Kidney tubule cell (primary cell): ENCODE measurements around the gene RAD18.

ENCODE experiments used
- DNase-seq: peaks from one replicate; pipeline ENCODE4 v3.0.0-alpha.2; 2018; ENCODE audit warnings: low spot score

Gene RAD18

DNA sequence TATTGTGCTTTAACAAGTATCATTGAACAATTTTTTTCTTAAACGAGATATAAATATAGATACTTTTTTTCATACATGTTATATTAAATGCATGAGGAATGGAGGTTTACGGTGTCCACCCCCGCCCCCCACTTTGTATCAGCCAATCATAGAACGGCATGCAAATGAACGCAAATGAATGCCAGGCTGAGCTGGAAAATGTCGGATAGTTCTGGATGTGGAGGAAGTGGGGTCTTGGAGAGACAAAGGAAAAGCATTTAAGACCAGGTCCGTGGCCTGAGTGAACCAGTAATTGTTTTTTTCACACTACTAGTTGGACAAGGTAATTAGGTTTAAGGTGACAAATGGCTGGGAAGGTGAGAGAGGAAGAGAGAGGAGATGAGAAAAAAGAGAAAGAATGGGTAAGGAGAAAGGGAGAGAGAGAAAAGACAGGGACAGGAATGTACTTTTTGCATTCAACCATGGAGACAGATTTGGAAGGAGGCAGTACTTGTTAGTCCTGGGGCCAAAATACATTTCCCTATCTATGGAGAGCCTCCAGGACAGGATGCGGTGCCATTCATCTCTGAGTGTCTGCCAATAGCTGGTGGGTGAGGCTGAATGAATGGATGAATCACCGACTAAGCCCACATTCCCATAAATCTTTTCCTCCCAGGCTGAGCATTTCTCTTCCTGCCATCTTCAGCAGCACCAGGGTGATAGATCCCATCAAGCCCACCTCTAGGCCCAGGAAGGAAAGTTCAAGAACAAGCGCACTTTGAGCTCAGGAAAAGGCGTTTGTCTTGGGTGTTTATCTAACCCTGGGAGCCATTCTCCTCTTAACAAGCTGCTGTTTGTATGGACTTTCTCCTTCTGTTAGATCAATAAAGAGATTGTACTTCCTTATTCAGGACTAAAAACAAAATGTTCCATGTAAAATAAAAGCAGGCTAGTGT lies 1.4 kb upstream of the RAD18 start:
- peak; percentile 86 for DNase-seq

DNA sequence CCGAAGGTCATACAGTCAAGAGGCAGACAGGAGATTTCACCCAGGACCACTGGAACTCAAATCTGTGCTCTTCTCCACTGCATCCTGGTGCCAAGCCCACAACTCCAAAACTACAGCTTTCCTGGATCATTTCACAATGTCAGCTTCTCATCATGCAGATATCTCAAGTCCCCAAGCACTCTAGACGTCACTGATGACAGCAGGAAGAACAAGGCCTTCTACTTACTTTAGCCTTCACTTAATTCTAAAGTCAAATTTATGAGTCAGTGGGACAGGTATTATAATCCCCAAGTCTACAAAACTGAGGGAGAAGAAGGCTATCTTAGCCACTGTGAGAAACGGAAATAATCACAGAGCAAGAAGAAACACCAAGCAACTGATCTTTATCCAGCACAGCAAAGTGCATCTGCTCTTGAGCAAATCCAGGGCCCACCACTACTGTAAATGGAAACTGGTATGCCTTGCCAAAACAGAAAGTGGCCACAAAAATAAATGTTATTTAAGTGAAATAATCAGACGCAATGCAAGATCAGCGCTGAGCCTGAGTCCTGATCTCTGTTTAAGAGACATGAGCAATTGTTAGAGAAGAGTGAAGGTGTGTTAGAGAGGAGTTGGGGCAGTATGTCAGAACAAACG lies 928 bp downstream of the RAD18 start:
- DNase-seq = no peak

- no peak for DNase-seq
Observed at GRCh38 chr3:8959668-8960067, 3.6 kb downstream of the RAD18 start.

DNA sequence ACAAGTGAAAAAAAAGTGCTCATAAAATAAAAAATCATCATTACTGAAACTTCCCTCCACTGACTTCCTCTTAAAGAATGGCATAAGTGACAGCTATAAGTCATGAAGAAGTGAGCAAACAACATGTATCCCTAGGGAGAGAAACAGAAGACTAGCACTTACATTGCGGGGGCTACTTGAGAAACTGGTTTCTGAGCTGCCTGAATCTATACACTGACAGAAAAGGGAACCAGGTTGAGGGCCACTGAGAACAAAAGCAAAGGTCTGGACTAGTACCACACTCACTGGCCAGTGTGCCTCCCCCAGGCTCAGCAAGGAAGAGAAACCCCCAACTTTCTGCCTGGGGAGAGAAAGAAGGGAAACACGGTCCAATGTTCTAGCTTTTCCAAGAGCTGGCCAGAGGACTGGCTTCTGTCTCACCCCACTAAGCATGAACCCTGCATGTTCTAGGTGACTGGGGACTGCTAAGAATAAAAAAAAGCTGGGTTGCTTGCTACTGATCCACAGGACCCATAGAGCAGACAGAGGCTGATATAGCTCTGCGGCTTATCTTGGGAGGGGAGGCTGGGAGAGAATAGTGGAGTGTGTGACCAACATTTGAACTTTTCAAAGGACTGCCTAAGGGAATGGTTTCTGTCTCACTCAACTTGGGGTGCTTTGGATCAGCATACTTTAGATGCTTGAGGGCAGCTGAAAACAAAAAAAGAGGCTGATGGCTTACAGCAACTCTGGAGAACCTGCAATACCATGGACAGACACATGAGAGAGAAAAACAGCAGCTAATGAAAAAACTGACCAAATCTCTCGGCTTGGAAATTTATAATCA lies 8.1 kb downstream of the RAD18 start:
- no peak for DNase-seq

DNA sequence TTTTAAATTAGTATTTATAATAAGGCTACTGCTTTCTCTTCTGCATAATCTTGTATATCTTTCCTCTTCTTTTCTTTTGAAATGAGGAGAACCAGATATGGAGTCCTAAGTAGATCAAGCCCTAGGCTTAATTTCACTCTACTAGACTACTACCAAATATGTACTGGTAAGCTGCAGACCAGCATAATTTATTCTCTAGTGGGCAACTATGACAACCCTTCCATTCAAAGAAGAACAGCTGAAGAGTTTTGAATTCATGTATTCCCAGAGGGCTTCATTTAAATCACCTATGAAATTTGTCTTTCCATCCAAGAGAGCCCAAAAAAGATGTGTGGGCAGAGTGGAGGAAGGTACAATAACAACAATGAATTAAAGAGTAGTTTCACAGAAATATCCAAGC lies 10.0 kb downstream of the RAD18 start:
- no peak for DNase-seq

DNA sequence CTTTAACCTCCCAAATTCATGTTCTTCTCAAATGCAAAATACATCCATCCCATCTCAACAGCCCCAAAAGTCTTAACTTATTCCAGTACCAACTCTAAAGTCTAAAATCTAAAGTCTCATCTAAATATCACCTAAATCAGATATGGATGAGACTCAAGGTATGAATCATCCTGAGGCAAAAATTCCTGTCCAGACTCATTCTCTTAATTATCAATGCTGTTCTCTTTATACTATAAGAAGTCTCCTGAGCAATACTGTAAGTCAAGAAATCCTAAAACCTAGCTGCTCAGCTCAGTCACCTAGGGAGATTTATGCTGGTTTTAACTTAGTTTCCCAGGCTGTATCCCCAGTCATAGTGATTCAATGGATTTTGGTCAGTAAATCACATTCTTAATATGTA lies 11.1 kb downstream of the RAD18 start:
- DNase-seq = no peak

DNA sequence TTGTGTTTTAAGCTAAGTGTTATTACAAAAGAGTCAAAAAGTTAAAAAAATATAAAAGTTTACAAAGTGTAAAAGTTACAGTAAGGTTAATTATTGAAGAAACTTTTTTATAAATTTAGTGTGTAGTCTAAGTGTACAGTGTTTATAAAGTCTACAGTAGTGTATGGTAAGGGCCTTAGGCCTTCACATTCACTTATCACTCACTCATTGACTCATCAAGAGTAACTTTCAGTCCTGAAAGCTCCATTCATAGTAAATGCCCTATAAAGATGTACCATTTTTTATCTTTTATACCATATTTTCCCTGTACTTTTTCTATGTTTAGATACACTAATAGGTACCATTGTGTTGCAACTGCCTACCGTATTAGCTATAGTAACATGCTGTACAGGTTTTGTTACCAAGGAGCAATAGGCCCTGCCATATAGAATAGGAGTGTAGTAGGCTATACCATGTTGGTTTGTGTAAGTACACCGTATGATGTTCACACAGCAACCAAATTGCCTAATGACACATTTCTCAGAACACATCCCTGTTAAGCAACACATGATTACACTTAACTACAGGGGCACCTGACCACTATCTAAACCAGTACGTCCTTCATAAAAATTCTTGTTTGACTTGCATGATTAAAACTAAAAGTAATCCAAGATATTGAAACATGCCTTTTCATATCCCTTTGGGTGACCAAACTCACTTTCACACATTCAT lies 17.2 kb downstream of the RAD18 start:
- DNase-seq = no peak

- no peak for DNase-seq
Observed at GRCh38 chr3:8942746-8943488, 20.4 kb downstream of the RAD18 start.

DNA sequence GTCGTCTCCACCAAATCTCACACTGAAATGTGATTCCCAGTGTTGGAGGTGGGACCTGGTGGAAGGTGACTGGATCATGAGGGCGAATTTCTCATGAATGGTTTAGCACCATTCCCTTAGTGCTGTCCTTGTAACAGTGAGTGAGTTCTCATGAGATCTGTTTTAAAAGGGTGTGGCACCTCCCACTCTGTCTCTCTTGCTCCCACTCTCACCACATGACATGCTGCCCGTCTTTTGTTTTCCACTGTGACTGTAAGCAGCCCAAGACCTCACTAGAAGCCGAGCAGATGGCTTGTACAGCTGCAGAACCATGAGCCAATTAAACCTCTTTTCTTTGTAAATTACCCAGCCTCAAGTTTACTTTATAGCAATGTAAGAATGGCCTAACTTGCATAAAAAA lies 21.2 kb downstream of the RAD18 start:
- no peak for DNase-seq

- peak; percentile 53 for DNase-seq
Observed at GRCh38 chr3:8938021-8938420, 25.3 kb downstream of the RAD18 start.

- DNase-seq = peak; percentile 90
Observed at GRCh38 chr3:8937064-8938020, 25.9 kb downstream of the RAD18 start.

DNA sequence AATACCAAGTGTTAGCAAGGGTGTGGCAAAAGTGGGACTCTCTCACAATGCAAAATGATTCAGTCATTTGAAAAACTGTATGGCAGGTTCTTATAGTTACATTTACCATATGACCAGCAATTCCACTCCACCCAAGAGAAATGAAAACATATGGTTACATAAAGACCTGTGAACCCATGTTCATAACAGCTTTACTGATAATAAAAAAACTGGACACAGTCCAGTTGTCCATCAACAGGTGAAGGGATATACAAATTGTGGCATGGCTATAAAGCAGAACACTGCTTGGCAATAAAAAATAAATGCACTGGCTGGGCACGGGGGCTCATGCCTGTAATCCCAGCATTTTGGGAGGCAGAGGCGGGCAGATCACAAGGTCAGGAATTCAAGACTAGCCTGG lies 30.8 kb downstream of the RAD18 start:
- DNase-seq = no peak

GRCh38 chr3:8931342-8931741 lies 31.9 kb downstream of the RAD18 start:
- no peak for DNase-seq

- DNase-seq = no peak
Observed at GRCh38 chr3:8929860-8930259, 33.4 kb downstream of the RAD18 start.

DNA sequence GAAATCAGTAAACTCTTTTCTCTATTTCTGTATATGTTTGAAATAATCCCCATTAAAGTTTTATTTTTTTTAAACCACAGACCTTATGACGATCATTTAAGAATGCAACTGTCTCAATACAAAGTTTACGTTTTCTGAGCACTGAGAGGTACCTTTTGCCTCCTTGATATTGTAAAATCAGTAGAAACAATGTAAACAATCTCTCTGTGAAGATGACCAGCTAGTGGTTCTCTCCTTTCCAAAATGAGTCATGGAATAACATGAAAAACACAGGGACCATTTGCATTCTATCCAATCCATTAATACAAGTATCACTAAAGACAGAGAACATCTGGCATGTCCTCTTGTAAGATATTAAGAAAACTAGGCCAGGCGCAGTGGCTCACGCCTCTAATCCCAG lies 48.8 kb downstream of the RAD18 start:
- no peak for DNase-seq

DNA sequence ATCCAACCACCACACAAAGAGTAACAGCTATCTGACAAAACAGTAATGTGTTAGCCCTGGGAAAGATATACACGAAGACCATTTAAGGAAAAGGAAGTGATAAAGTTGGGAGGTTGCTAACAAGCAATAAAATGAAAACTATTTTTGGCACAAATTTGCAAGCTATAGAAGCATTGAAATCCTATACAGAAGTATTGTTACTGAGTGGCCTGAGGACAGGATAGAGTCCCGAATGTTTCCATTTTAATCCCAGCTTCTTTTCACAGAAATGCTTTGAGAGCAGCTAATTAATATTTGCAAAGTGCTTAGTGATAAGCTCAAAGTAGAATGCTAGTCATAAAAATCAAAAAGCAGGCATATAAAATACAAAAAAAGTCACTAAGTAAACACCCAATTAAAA lies 51.5 kb downstream of the RAD18 start:
- DNase-seq = no peak

GRCh38 chr3:8909160-8909559 lies 54.1 kb downstream of the RAD18 start:
- DNase-seq = no peak

DNA sequence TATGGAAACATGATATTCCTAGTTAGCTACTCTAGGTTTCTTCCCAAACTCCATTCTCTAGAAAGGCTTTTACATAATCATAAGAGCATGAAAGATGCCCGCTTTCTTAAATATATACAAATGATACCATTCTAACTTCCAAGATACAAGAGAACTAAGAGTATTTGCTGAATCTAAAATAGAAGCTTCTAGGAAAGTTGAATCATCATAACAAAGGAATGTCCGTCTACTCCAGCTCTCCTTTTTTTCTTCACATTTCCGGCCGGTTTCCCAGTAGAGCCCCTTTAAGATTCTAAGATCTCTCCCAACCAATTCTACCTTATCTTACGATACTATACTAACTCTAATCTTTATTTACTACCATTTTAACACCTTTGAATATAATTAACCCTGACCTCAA lies 60.1 kb downstream of the RAD18 start:
- DNase-seq = no peak

DNA sequence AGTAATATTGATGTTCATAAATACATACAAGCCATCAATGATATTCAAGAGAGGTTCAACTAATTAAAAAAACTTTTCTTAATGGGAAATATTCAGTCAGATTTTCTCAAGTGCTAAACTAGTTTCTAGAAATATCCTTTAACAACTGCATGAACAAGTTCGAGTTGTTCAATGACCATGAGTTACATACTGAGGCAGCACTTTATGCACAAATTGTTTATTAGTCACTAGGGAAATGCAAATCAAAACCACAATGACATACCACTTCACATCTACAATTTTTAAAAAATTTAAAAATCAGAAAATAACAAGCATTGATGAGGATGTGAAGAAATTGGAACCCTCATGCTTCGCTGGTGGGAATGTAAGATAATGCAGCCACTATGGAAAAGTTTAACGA lies 62.4 kb downstream of the RAD18 start:
- peak; percentile 26 for DNase-seq

DNA sequence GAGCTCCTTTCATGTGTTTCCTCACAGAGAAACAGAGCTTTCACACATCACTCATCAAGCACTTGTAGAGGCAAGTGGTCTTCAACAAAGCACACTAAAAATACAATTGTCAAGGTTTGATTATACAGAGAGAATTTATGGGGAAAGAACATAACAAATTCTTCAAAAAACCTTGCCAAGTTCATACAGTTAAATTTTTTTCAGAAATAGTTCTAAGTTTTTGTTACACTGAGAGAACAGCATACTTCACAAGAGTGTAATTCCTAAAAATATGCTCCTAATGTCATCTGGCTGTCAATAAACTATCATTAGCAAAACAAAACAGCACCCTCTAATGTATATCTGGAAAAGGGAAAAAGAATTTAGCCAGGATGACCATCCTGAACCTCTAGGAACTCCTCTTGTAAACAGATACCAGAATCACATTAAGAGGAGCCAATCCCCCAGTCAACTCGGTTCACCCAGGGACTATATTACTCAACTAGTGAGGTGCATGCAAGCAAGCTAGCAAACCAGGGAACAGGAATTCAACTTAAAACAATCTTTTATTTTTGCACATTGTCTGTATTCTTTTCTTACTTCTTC lies 63.3 kb downstream of the RAD18 start:
- no peak for DNase-seq
